GM18505 (cell line): ENCODE data around the gene RAB3IP.
A peak's percentile ranks its signal among the peaks of the same experiment; 100 is the strongest.
"Not testable (repeated sequence)": the region's sequence is repeated elsewhere in the genome, so short reads cannot be mapped to it uniquely, and the experiment has no call there.

Source experiments
- ATAC-seq: cut with Tn5 transposase; IDR thresholded peaks from one replicate; pipeline ENCODE4 v1.9.1; 2021; ENCODE audit not compliant: unreplicated experiment
- POLR2A ChIP-seq: IDR thresholded peaks from 4 replicates; pipeline ENCODE4 v1.6.1; 2011; ENCODE audit warnings: borderline replicate concordance; ENCODE audit not compliant: insufficient read depth, insufficient read length; ENCODE audit errors: extremely low read depth

RAB3IP gene

DNA sequence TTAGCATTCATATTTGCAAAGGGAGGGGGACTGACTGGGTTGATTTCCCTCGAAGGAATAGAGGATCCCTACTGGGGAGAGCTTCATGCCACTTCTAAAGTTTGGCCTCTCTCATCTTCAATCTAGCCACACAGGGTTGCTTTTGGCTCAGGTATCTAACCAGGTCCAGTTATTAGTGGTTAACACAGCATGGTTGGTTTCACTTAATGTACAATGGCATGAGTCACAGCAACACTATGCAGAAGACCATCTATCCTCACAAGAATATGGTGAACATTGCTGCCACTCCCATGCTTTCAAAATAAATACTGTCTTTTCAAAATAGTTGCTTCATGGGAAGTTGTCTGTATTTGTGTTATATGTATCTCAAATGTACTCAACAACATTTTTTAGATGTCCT is 6.6 kb upstream of the RAB3IP start:
- no peak for TF ChIP-seq POLR2A
- ATAC-seq, result no peak

DNA sequence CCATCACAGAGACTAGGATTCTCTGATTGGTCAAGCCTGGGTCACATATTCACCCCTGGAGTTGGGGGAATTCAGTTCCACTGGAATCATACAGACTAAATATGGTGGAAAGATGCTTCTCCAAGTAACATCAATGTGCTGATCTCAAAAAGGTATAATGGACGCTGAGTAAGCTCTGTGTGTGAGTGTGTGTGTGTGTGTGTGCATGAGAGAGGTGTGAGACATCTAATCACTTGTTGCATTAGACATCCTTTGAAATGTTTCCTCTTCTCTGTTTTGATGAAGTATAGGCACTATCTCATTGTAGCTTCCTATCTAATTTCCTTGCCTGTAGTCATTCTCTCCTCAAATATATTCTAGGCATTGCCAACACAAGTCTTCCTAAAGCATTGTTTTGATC is 5.0 kb upstream of the RAB3IP start:
- TF ChIP-seq POLR2A, result no peak
- no peak for ATAC-seq

DNA sequence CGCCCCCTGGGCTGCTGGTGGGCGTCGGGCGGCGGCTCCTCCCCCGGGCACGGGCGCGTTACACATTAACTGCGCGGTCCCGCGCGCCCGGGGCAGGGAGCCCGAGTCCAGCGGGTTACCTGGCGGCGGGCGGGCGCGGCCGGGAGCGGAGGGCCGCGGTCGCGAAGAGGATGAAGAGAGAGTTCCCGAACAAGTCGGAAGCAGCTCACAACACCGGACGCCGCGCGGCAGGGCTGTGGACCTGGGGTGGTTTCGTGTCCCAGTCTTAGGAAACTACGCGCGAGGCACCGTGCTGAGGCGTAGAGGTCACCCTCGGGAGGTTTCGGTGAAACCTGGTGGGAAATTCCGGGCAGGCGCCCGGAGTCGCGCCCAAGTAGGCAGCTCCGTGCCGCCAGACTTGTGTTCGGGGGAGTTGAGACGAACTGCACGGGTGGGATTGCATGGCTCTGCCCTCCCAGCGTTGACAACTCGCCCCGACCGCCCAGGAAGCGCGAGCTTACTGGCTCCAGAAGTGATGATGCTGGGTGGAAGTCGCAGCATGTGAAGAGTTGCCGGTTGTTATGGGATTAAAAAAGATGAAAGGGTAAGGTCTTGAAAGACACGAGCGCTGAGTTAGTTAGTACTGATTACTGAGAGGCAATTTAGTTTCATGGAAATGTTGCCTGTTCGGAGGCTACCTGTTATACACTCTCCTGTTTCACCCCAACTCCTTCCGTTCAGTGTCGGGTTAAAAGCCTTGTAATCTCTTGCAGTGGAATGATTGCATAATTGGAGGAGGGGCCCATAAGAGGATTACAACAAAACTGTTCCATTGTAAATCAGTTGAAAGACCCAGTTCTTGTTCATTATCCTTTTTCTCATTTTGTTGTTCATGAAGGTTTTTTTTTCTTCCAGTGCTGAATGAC is 879 bp downstream of the RAB3IP start:
- peak; percentile 6 for TF ChIP-seq POLR2A
- peak; percentile 35 for ATAC-seq

DNA sequence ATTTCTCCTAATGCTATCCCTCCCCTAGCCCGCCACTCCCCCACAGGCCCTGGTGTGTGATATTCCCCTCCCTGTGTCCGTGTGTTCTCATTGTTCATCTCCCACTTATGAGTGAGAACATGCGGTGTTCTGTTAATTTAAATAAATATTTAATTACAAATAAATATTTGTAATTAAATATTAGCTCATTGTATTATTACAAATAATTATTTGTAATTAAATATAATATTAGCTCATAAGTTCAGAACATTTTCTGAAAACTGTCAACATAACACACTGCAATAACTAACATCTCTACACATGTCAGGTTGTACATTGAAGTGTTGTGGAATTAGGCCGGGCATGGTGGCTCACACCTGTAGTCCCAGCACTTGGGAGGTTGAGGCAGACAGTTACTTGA is 5.4 kb downstream of the RAB3IP start:
- no peak for ATAC-seq
- no peak for TF ChIP-seq POLR2A

DNA sequence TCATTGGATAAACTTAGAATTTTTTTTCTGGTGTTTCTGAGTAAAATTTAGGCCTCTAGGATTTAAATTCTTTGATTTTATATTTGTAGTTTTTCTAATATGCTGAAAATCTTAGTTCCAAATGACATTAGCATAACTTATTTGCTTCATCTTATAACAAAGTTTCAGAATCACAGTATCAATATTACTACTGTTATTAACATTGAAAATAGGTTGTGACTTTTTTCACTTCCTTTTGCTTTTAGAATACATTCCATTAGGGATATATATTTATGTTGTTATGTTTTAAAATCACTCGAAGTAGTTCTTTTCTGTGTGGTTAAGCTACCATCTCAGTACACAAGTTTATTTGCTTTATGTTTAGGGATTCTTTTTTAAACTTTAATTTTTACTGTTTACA is 12.8 kb downstream of the RAB3IP start:
- no peak for ATAC-seq
- no peak for TF ChIP-seq POLR2A

DNA sequence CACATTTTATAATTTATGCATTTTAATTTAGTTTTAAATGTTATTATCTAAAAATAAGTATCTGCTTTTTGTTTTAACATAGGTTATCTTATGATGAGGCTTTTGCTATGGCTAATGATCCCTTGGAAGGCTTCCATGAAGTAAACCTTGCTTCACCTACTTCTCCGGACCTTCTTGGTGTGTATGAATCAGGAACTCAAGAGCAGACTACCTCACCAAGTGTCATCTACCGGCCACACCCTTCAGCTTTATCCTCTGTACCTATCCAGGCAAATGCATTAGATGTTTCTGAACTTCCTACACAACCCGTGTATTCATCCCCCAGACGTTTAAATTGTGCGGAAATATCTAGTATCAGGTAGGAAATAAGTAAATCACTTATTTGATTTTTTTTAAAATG is 16.6 kb downstream of the RAB3IP start:
- ATAC-seq, result no peak
- TF ChIP-seq POLR2A, result no peak

DNA sequence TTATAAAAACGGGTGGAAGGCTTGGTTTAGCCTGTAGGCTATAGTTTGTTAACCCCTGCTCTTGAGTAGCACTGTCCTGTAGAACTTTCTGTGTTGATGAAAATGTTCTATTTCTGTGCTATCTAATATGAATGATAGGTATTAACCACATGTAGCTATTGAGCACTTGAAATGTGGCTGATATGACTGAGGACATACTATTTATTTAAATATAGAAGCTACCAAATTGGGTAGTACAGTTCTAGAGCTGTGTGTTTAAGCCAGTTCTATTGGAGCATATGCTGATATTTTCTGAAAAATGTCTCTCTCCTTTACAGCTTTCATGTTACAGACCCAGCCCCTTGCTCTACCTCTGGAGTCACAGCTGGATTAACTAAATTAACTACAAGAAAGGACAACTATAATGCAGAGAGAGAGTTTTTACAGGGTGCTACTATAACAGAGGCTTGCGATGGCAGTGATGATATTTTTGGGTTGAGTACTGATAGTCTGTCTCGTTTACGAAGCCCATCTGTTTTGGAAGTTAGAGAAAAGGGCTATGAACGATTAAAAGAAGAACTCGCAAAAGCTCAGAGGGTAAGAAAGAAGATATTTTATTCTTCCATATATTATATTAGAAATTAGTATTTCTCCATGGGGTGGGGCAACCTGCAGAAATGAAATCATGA is 17.6 kb downstream of the RAB3IP start:
- no peak for ATAC-seq
- TF ChIP-seq POLR2A, result no peak

DNA sequence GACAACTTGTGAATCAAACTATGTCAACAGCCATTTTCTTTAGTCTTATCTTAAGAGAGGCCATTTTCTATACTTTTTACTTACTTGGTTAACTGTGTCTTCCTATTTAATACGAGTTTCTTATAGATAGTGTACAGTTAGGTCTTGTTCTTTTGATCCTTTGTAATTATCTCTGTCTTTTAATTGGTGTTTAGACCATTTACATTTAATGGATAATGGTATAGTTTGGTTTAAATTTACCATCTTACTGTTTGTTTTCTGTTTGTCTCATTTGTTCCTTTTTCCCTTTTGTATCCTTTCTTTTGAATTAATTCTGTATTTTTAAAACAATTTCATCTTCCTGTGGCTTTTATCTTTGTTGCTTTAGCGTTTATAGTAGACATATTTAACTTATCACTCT is 19.4 kb downstream of the RAB3IP start:
- no peak for ATAC-seq

DNA sequence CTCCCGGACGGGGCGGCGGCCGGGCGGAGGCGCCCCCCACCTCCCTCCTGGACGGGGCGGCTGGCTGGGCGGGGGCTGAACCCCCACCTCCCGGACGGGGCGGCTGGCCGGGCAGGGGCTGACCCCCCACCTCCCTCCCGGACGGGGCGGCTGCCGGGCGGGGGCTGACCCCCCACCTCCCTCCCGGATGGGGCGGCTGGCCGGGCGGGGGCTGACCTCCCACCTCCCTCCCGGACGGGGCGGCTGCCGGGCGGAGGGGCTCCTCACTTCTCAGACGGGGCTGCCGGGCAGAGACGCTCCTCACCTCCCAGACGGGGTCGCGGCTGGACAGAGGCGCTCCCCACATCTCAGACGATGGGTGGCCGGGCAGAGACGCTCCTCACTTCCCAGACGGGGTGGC is 20.9 kb downstream of the RAB3IP start:
- ATAC-seq, result not testable (repeated sequence)

More for the DNA sequence above, 19.4 kb downstream of the RAB3IP start:
- no peak for TF ChIP-seq POLR2A

DNA sequence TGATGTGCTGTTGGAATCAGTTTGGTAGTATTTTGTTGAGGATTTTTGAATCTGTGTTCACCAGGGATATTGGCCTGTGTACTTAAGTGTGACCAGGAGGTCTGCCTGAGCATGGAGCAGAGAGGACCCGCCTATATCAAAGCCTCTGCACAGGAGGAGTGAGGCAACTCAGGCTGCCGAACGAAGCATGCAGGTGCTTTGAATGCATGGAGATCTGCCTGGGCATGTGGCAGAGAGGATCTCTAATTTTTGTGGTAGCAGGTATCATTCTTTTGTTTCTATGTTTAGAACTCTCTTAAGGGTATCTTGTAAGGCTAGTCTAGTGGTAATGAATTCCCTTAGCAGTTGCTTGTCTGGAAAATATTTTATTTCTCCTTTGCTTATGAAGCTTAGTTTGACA is 26.9 kb downstream of the RAB3IP start:
- TF ChIP-seq POLR2A, result no peak

DNA sequence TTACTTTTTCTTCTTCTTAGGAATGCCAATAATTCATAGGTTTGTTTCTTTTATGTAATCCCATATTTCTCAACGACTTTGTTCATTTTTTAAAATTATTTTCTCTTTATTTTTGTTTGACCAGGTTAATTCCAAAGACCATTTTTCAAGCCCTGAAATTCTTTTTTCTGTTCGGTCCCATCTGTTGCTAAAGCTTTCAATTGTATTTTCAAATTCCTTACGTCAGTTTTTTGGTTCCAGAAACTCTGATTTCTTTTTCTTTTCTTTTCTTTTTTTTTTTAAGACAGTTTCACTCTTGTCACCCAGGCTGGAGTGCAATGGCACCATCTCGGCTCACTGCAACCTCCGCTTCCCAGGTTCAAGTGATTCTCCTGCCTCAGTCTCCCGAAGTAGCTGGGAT is 27.6 kb downstream of the RAB3IP start:
- ATAC-seq, result no peak

More for the DNA sequence above, 26.9 kb downstream of the RAB3IP start:
- ATAC-seq, result no peak

DNA sequence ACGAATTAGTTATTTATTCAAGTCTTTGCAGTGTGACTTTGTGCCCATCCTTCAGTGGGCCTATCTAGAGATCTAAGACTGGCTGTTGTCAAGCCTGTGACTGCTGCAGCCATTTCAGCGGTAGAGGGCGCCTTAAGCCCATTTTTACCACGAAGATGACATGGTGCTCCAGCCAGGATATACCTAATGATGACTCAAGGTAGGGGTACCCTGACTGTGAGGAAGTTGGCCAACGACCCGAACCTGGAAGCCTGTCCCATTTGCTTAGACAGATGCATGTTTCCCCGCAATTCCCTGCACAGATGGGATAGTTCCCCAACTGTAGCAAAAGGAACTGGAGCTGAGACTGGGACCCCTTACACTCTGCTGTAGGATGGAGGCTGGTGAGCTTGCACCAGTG is 41.3 kb downstream of the RAB3IP start:
- TF ChIP-seq POLR2A, result no peak
- no peak for ATAC-seq

More for the DNA sequence above, 27.6 kb downstream of the RAB3IP start:
- no peak for TF ChIP-seq POLR2A

DNA sequence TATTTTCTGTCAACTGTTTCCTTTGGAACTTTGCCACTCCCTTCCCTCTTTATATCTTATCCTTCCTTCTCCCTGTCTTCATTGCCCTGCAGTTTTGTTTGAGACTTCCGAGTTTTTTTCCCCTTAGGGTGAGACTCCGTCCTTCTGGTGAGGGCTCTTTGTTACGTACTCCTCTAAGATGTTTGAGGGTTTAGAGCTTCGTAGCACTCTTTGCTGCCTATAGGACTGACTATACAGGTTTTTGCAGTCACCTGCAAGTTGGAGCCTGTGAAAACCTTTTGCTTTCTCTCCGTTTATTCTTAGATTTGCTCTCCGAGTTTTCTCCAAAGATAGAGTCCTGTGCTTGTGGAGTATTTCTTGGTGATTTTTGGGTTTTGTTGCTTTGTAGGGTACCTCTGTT is 44.7 kb downstream of the RAB3IP start:
- TF ChIP-seq POLR2A, result no peak

DNA sequence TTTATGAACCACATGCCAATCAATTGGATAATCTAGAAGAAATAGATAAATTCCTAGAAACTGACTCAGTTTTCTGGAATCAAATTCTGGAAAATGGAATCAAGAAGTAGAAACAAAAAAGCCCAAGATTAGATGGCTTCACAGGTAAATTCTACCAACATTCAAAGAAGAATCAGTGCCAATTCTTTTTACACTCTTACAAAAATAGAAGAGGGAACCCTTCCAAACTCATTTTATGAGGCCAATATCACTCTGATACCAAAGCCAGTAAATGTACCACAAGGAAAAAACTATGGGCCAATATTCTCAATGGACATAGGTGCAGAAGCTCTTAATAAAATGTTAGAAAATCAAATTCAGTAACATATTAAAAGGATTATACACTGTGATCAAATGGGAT is 50.7 kb downstream of the RAB3IP start:
- TF ChIP-seq POLR2A, result no peak
- ATAC-seq, result no peak

More for the DNA sequence above, 44.7 kb downstream of the RAB3IP start:
- no peak for ATAC-seq
